Caco-2 (cell line): ENCODE data around the gene RECQL. TPM values are rescaled to one million over a fixed set of nuclear protein-coding genes. Genes with fewer than 3 reads are reported as not detected.
A peak's percentile ranks its signal among the peaks of the same experiment; 100 is the strongest.

Source experiments
- BruUV-seq: library from RNA; stranded (reverse); fragments of 400-500 nt; replicated peaks from 2 replicates; lab custom pipeline; 2021; lab: Mats Ljungman, UMichigan
- CTCF ChIA-PET: fragments of 300-600 bp; sonication (Branson Sonifier 250); formaldehyde crosslinking; loops from one replicate; lab custom pipeline; 2022; ENCODE audit warnings: antibody characterized with exemption; lab: Charles Lee
- POLR2A ChIA-PET: fragments of 300-600 bp; sonication (Branson Sonifier 250); formaldehyde crosslinking; loops from one replicate; lab custom pipeline; 2022; ENCODE audit warnings: antibody characterized with exemption; lab: Charles Lee
- DNase-seq, 2 experiments: peaks; one replicate each; pipeline versions ENCODE4 v3.0.0 to v3.0.0-alpha.2; 2020 to 2022
- H3K27me3 ChIP-seq: replicated peaks from 2 replicates; pipeline ENCODE4 v1.6.0; 2011; ENCODE audit warnings: low read length; ENCODE audit not compliant: control insufficient read depth, insufficient read depth
- H3K36me3 ChIP-seq: 2 replicates; pipeline ENCODE4 v1.5.1; 2011; ENCODE audit warnings: low read length; ENCODE audit not compliant: control insufficient read depth, insufficient read depth
- H3K4me1 ChIP-seq: fragments of 250-450 bp; sonication (Bioruptor Pico); 2 replicates; pipeline ENCODE4 v1.5.1; 2020; ENCODE audit warnings: mild to moderate bottlenecking
- H3K4me3 ChIP-seq: 2 replicates; pipeline ENCODE4 v1.5.1; 2011; ENCODE audit warnings: low read depth, mild to moderate bottlenecking, control low read depth, low read length
- H3K9me3 ChIP-seq: fragments of 250-450 bp; sonication (Bioruptor Pico); 2 replicates; pipeline ENCODE4 v1.5.1; 2020; ENCODE audit warnings: mild to moderate bottlenecking, moderate library complexity
- H3K27ac Mint-ChIP-seq: one replicate; pipeline ENCODE4 v1.8.0; 2022; ENCODE audit warnings: mixed read lengths; ENCODE audit not compliant: unreplicated experiment
- H3K27me3 Mint-ChIP-seq: one replicate; pipeline ENCODE4 v1.8.0; 2022; ENCODE audit warnings: mixed read lengths; ENCODE audit not compliant: insufficient read depth, unreplicated experiment
- H3K36me3 Mint-ChIP-seq: one replicate; pipeline ENCODE4 v1.8.0; 2022; ENCODE audit warnings: mild to moderate bottlenecking, mixed read lengths; ENCODE audit not compliant: insufficient read depth, unreplicated experiment
- H3K4me1 Mint-ChIP-seq: one replicate; pipeline ENCODE4 v1.8.0; 2022; ENCODE audit warnings: low read depth, mixed read lengths; ENCODE audit not compliant: unreplicated experiment
- H3K4me3 Mint-ChIP-seq: one replicate; pipeline ENCODE4 v1.8.0; 2022; ENCODE audit warnings: mild to moderate bottlenecking, moderate library complexity, mixed read lengths; ENCODE audit not compliant: unreplicated experiment
- H3K9me3 Mint-ChIP-seq: one replicate; pipeline ENCODE4 v1.8.0; 2022; ENCODE audit warnings: mixed read lengths; ENCODE audit not compliant: unreplicated experiment
- intact Hi-C: fragments of 100-400 bp; cut with micrococcal nuclease; formaldehyde crosslinking; loops from one replicate; pipeline ENCODE4 v1.10.0; 2022; ENCODE audit not compliant: unreplicated experiment
- total RNA-seq: library from RNA; stranded (reverse); gene quantifications from 2 replicates; pipeline ENCODE4 v1.2.3, GENCODE V29; 2022
- TF ChIP-seq, protein P1 (sequence below), 2 experiments: fragments of 200-600 bp in 1 of 2; IDR thresholded peaks; 1 replicate in 1 of 2; 2 replicates in 1 of 2; pipeline versions ENCODE4 v1.5.1 to v1.8.0; 2011 to 2022; ENCODE audit warnings: antibody characterized with exemption in 1 of 2, control low read depth in 1 of 2, inconsistent platforms in 1 of 2, low read depth in 1 of 2, low read length in 1 of 2, mild to moderate bottlenecking in 1 of 2, moderate library complexity in 1 of 2; ENCODE audit not compliant: insufficient read depth in 1 of 2, severe bottlenecking in 1 of 2, unreplicated experiment in 1 of 2

The RECQL gene
- total RNA-seq, 1 experiment from 2014 or later = 50.7 TPM

DNA sequence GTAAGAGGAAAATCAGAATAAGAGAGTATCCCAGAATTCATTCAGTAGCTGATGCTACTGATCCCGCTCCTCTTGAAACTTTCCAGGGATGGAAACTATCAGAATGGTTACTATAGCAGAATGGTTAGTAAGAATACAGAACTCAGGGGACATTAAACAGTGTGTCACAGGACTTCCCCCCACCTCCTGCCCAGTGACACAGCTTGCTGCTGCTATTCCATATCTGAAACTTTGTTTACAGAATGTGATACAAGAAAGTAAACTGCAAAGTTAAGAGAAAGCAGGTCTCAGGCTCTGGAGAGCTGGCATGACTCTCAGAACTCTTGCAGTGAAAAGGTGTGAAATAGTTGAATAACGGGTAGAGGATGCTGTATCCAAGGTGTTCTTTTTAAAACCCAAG, 28.0 kb upstream of the RECQL start:
- H3K27me3 ChIP-seq = no peaks in the 10 kb centered on the region
- peaks cover under 1% of the 10 kb centered on the region for H3K36me3 Mint-ChIP-seq
- peak overlapping the region; percentile 12 for H3K4me3 Mint-ChIP-seq
- no peak for DNase-seq
- peaks cover 46% of the 10 kb centered on the region for H3K4me1 ChIP-seq
- no peaks in the 10 kb centered on the region for H3K9me3 ChIP-seq
- no TSS peak for BruUV-seq
- CTCF ChIA-PET = no interaction called here
- no peaks in the 10 kb centered on the region for H3K36me3 ChIP-seq
- intact Hi-C loops = no loop called here
- H3K27ac Mint-ChIP-seq = peak overlapping the region; percentile 3
- H3K4me3 ChIP-seq = no peak overlapping the region
- peaks cover 12% of the 10 kb centered on the region for H3K9me3 Mint-ChIP-seq
- no peaks in the 10 kb centered on the region for H3K27me3 Mint-ChIP-seq
- POLR2A ChIA-PET = no interaction called here
- TF ChIP-seq, protein P1, sequence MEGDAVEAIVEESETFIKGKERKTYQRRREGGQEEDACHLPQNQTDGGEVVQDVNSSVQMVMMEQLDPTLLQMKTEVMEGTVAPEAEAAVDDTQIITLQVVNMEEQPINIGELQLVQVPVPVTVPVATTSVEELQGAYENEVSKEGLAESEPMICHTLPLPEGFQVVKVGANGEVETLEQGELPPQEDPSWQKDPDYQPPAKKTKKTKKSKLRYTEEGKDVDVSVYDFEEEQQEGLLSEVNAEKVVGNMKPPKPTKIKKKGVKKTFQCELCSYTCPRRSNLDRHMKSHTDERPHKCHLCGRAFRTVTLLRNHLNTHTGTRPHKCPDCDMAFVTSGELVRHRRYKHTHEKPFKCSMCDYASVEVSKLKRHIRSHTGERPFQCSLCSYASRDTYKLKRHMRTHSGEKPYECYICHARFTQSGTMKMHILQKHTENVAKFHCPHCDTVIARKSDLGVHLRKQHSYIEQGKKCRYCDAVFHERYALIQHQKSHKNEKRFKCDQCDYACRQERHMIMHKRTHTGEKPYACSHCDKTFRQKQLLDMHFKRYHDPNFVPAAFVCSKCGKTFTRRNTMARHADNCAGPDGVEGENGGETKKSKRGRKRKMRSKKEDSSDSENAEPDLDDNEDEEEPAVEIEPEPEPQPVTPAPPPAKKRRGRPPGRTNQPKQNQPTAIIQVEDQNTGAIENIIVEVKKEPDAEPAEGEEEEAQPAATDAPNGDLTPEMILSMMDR (IDR thresholded peaks at IDR 0.05; ENCODE audit: insufficient read depth in 1 of 2, low read depth in 1 of 2, low read length in 1 of 2, severe bottlenecking in 1 of 2, unreplicated experiment in 1 of 2) = no peak
- peaks cover 30% of the 10 kb centered on the region for H3K4me1 Mint-ChIP-seq

DNA sequence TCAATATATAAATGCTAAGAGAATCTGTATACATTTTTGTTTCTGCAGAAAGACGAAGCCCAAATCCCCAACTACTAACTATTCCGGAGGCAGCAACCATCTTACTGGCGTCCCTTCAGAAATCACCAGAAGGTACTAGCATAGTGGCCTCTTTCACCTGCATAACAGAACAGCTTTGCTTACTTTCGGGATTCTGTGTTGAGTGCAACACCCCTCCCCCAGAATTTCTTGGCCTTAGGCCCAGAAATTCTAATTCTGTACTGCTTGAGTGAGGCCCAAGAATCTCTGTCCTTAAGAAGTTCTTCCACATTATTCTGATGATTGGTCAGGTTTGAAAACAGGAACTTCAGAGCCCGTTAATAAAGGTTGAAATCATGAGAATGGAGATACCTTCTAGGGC, 27.5 kb upstream of the RECQL start:
- Mint-ChIP-seq H3K9me3 (peaks cover 17% of the 10 kb centered on the region), H3K4me1 (peaks cover 35% of the 10 kb centered on the region), H3K27me3 (no peaks in the 10 kb centered on the region), H3K36me3 (peaks cover 5% of the 10 kb centered on the region), H3K4me3 (no peak overlapping the region), H3K27ac (no peak overlapping the region)
- Histone ChIP-seq H3K4me3 (no peak overlapping the region), H3K27me3 (no peaks in the 10 kb centered on the region), H3K36me3 (no peaks in the 10 kb centered on the region), H3K4me1 (peaks cover 49% of the 10 kb centered on the region), H3K9me3 (no peaks in the 10 kb centered on the region)
- TF ChIP-seq, protein P1 (IDR thresholded peaks at IDR 0.05; ENCODE audit: insufficient read depth in 1 of 2, low read depth in 1 of 2, low read length in 1 of 2, severe bottlenecking in 1 of 2, unreplicated experiment in 1 of 2) = no peak
- ChIA-PET CTCF (no interaction called here), POLR2A (no interaction called here)
- DNase-seq = no peak
- no TSS peak for BruUV-seq
- intact Hi-C loops = no loop called here

DNA sequence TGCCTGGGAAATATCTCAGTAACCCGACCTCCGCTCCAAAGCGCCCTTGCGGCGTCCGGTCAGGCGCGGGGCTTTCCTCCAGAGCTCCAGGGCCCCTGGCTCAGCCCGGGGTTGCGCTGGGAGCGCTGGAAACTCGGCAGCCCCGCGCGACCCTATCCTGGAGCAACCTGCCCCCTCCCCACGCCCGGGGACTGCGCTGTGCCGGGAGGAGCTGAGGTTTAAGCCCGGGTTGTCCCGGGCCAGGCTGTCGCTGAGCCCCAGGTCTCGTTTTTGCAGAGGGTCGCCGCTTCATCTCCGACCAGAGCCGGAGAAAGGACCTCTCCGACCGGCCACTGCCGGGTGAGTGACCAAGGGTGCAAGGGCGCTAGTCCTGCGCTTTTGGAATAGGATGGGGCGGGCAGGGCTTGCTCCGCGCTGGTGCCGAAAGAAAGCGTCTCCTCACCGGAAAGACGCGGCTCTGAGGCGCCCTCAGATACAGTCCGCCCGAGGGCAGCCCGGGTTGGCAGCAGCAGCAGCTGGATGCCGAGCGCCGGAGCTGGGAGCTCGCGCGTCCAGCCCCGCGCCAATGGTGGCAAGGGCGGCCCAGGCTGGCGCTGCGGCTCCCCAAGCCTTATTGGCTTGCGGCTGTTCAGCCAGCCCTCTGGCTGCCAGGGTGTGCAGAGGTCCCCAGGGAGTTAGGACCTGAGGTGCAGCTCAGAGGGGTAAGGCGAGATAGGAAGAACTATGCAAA, 26.2 kb upstream of the RECQL start:
- peak in 1 of 2 experiments; percentile 46 for DNase-seq
- BruUV-seq = no TSS peak
- no peak overlapping the region for H3K27ac Mint-ChIP-seq
- H3K4me1 Mint-ChIP-seq = peaks cover 47% of the 10 kb centered on the region
- peaks cover 5% of the 10 kb centered on the region for H3K36me3 Mint-ChIP-seq
- no peaks in the 10 kb centered on the region for H3K9me3 ChIP-seq
- intact Hi-C loops = no loop called here
- peaks cover 20% of the 10 kb centered on the region for H3K9me3 Mint-ChIP-seq
- no peaks in the 10 kb centered on the region for H3K36me3 ChIP-seq
- H3K27me3 Mint-ChIP-seq = no peaks in the 10 kb centered on the region
- H3K27me3 ChIP-seq = no peaks in the 10 kb centered on the region
- ChIA-PET CTCF (no interaction called here), POLR2A (interaction anchor here (0.6 to 0.8 kb wide), 2 partner anchors 187 to 508 kb away, joined by 3 to 4 read pairs; no protein-coding TSS in a partner anchor)
- peaks cover 57% of the 10 kb centered on the region for H3K4me1 ChIP-seq
- peak overlapping the region; percentile 39 for H3K4me3 ChIP-seq
- TF ChIP-seq, protein P1 (IDR thresholded peaks at IDR 0.05; ENCODE audit: insufficient read depth in 1 of 2, low read depth in 1 of 2, low read length in 1 of 2, severe bottlenecking in 1 of 2, unreplicated experiment in 1 of 2) = no peak
- peak overlapping the region; percentile 43 for H3K4me3 Mint-ChIP-seq
